MM.1S (cell line): ENCODE results near the gene CAPN9.

Experiments used
- DNase-seq: peaks from one replicate; pipeline ENCODE4 v3.0.0-alpha.2; 2015
- H2AFZ ChIP-seq: fragments of 300-600 bp; sonication (generic); 2 replicates; pipeline ENCODE4 v1.6.0; 2016; ENCODE audit warnings: antibody characterized with exemption, low read length
- H3F3A ChIP-seq: fragments of 300-600 bp; sonication (generic); 2 replicates; pipeline ENCODE4 v1.6.1; 2016; ENCODE audit warnings: mild to moderate bottlenecking, antibody characterized with exemption, low read length, moderate library complexity, mixed read lengths; ENCODE audit not compliant: insufficient read depth
- H3K27ac ChIP-seq: fragments of 300-600 bp; sonication (generic); 2 replicates; pipeline ENCODE4 v1.5.1; 2016; ENCODE audit warnings: mild to moderate bottlenecking, low read length
- H3K27me3 ChIP-seq: fragments of 300-600 bp; sonication (generic); replicated peaks from 2 replicates; pipeline ENCODE4 v1.6.0; 2016; ENCODE audit warnings: low read length; ENCODE audit not compliant: insufficient read depth
- H3K36me3 ChIP-seq: fragments of 300-600 bp; sonication (generic); replicated peaks from 2 replicates; pipeline ENCODE4 v1.6.1; 2016; ENCODE audit warnings: mild to moderate bottlenecking, low read length, mixed read lengths; ENCODE audit not compliant: insufficient read depth
- H3K4me1 ChIP-seq: fragments of 300-600 bp; sonication (generic); 2 replicates; pipeline ENCODE4 v1.6.1; 2016; ENCODE audit warnings: low read length, mixed read lengths
- H3K4me2 ChIP-seq: fragments of 300-600 bp; sonication (generic); 2 replicates; pipeline ENCODE4 v1.6.0; 2016; ENCODE audit warnings: low read depth, low read length
- H3K4me3 ChIP-seq: fragments of 300-600 bp; sonication (generic); 2 replicates; pipeline ENCODE4 v1.5.1; 2016; ENCODE audit warnings: low read length, mixed read lengths
- H3K79me2 ChIP-seq: fragments of 300-600 bp; sonication (generic); 2 replicates; pipeline ENCODE4 v1.6.1; 2016; ENCODE audit warnings: mixed run types, low read length, mixed read lengths
- H3K9ac ChIP-seq: fragments of 300-600 bp; sonication (generic); 2 replicates; pipeline ENCODE4 v1.6.1; 2016; ENCODE audit warnings: low read length, mixed read lengths
- H3K9me2 ChIP-seq: fragments of 300-600 bp; sonication (generic); replicated peaks from 2 replicates; pipeline ENCODE4 v1.6.1; 2016; ENCODE audit warnings: mild to moderate bottlenecking, low read length, mixed read lengths; ENCODE audit not compliant: insufficient read depth
- H3K9me3 ChIP-seq: fragments of 300-600 bp; sonication (generic); replicated peaks from 2 replicates; pipeline ENCODE4 v1.6.1; 2016; ENCODE audit warnings: mild to moderate bottlenecking, low read length, mixed read lengths; ENCODE audit not compliant: insufficient read depth
- H4K20me1 ChIP-seq: fragments of 300-600 bp; sonication (generic); 2 replicates; pipeline ENCODE4 v1.6.1; 2016; ENCODE audit warnings: mild to moderate bottlenecking, low read length, moderate library complexity, mixed read lengths; ENCODE audit not compliant: insufficient read depth
- EZH2 ChIP-seq: fragments of 300-600 bp; sonication (generic); optimal IDR thresholded peaks from 2 replicates; pipeline ENCODE3; 2017; ENCODE audit warnings: low read depth, mild to moderate bottlenecking, antibody characterized with exemption, low read length, mixed read lengths
- EZH2phosphoT487 ChIP-seq: fragments of 300-600 bp; sonication (generic); IDR thresholded peaks from 2 replicates; pipeline ENCODE4 v1.6.1; 2018; ENCODE audit warnings: antibody characterized with exemption, low read length
- TF ChIP-seq, protein P1 (sequence below): fragments of 300-600 bp; sonication (generic); IDR thresholded peaks from 2 replicates; pipeline ENCODE4 v1.5.1; 2016; ENCODE audit warnings: antibody characterized with exemption, low read length, mixed read lengths

Gene CAPN9

DNA sequence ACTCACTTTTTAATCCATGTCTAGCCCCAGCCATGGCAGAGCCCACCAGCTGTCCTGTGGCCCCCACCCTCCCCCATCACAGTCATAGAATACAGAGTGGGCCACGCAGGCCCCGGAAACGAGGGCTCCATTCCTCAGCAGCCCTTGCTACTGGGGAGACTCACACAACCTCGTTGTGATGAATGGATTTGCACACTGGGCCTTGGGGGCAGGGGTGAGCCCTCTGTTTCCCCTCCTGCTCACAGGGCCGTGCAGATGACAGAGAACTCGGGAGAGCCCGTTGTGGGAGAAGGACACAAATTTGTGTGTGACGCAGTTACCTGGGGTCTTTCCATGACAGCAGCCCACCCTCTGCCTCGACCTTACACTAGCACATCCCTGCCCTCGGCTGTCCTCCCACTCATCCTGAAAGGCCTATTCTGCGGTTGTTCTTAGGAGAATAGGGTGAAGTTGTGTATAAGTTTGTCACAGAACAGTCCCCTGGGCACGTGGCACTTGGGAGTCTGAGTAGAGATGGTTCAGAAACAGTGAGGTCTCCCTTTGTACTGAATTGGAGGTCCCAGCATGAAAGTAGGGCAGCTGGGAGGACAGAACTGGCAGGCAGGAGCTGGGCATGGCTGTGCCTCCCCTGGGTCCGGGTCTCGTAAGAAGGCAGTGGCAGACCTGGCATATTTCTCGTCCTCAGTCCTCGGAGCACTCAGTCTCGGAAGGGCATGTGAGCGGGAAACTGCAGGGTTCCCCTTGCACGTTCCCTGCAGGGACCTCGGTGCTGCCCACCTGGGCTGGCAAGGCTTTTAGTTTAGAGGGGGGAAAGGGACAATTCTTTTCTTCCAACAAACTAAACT lies 40.1 kb upstream of the CAPN9 start:
- DNase-seq = no peak
- Histone ChIP-seq H3K4me2 (no peak overlapping the region), H4K20me1 (no peaks in the 10 kb centered on the region)

DNA sequence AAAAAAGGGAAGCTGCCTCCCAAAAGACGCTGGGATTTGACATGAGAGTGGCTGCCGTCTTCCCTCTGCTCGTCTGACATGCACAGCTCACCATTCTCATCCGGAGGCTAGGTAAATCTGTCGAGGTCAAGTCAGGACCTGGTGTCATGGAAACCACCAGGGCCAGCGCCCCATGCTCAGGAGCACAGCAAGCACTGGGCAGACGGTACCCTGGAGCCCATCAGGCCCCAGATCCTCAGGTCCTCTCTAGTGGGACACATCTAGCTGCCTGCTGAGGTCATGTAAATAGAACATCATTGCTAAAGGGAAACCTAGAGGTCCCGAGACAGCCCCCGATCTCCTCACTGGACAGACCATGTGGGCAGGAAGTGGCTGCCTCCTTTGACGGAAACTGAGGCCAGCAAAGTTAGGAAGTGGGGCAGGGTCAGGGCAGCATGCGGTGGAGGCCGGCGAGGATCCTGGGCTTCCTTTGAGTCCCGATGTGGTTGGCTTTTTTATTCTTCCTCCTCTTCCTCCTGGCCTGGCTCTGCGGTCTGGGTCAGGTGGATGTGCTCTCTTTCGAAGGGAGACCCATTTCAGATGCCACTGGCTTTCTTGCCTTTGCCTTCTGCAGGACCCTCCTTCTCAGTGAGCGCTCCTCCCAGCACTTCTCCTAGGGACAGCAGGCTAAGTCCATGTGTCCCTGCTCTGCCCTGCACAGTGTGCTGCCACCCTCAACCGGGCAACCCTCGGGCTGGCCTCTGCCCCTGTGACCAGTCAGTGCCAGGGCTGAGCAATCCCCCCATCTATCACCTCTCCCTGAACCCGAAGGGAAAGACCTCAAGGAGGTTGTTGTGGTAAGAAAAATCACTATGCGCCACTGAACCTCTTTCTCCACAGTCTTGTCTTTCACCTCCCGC lies 39.2 kb upstream of the CAPN9 start:
- TF ChIP-seq EZH2phosphoT487 (no peak), EZH2 (no peak)
- TF ChIP-seq, protein P1, sequence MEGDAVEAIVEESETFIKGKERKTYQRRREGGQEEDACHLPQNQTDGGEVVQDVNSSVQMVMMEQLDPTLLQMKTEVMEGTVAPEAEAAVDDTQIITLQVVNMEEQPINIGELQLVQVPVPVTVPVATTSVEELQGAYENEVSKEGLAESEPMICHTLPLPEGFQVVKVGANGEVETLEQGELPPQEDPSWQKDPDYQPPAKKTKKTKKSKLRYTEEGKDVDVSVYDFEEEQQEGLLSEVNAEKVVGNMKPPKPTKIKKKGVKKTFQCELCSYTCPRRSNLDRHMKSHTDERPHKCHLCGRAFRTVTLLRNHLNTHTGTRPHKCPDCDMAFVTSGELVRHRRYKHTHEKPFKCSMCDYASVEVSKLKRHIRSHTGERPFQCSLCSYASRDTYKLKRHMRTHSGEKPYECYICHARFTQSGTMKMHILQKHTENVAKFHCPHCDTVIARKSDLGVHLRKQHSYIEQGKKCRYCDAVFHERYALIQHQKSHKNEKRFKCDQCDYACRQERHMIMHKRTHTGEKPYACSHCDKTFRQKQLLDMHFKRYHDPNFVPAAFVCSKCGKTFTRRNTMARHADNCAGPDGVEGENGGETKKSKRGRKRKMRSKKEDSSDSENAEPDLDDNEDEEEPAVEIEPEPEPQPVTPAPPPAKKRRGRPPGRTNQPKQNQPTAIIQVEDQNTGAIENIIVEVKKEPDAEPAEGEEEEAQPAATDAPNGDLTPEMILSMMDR = no peak
- no peaks in the 10 kb centered on the region for H3K4me1 ChIP-seq
- H3K79me2 ChIP-seq = no peaks in the 10 kb centered on the region
- H3K9me2 ChIP-seq = no peaks in the 10 kb centered on the region
- H3K27ac ChIP-seq = no peak overlapping the region
- H3K27me3 ChIP-seq = no peaks in the 10 kb centered on the region
- H3K9ac ChIP-seq = no peak overlapping the region
- no peak overlapping the region for H2AFZ ChIP-seq
- H3K36me3 ChIP-seq = no peaks in the 10 kb centered on the region
- H3K9me3 ChIP-seq = no peaks in the 10 kb centered on the region
- H3K4me3 ChIP-seq = no peak overlapping the region
- DNase-seq = no peak
- no peaks in the 10 kb centered on the region for H3F3A ChIP-seq
- H4K20me1 ChIP-seq = no peaks in the 10 kb centered on the region
- no peak overlapping the region for H3K4me2 ChIP-seq

More for the DNA sequence above, 40.1 kb upstream of the CAPN9 start:
- Histone ChIP-seq H3K9me3 (no peaks in the 10 kb centered on the region), H3F3A (no peaks in the 10 kb centered on the region), H3K27ac (no peak overlapping the region), H3K79me2 (no peaks in the 10 kb centered on the region), H3K4me3 (no peak overlapping the region), H3K36me3 (no peaks in the 10 kb centered on the region), H3K4me1 (no peaks in the 10 kb centered on the region), H2AFZ (no peak overlapping the region), H3K9me2 (no peaks in the 10 kb centered on the region), H3K9ac (no peak overlapping the region), H3K27me3 (no peaks in the 10 kb centered on the region)
- TF ChIP-seq, protein P1 = no peak
- TF ChIP-seq EZH2 = no peak
- no peak for TF ChIP-seq EZH2phosphoT487

DNA sequence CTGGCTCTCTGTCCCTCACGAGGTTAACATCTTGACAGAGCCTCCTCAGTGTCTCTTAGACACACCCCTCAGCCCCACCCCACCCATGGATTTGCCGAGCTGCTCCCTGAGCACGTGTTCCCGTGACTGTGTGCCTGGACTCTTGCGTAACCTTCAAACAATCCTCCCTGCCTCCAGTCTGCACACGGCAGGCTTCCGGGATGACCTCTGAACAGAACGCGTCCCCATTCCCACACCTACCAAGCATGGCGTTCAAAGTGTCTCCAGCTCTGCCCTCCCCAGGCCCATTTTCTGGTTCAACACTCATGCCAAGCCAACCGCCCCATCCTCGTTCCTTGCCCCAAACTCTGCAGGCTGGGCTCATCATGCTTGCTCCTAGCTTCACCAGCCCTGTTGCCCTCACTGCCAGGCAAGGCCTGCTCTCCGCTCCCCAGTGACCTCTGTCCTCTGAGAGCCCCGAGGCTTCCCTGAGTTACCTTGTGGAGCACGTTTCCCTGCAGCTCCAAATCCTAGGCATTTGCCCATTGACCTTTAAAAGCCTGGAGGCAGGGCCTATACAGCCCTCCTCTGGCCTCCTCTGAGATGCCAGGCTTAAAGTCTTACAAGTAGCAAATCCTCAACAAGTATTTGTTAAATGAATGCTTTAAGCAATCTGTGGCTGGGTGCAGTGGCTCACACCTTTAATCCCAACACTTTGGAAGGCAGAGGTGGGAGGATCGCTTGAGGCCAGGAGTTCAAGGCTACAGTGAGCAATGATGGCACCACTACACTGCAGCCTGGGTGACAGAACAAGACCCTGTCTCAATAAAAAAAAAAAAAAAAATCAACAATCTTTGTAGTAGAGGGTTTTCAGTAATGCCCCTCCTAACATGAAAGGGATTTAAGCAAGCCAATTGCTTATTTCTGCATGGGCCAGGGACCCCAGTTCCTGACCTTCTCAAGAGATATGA lies 38.3 kb upstream of the CAPN9 start:
- no peak overlapping the region for H3K4me3 ChIP-seq
- TF ChIP-seq, protein P1 = no peak
- TF ChIP-seq EZH2 (no peak), EZH2phosphoT487 (no peak)
- no peaks in the 10 kb centered on the region for H3K27me3 ChIP-seq

More for the DNA sequence above, 38.3 kb upstream of the CAPN9 start:
- Histone ChIP-seq H4K20me1 (no peaks in the 10 kb centered on the region), H3K27ac (no peak overlapping the region), H3K9ac (no peak overlapping the region), H3F3A (no peaks in the 10 kb centered on the region), H3K36me3 (no peaks in the 10 kb centered on the region), H3K79me2 (no peaks in the 10 kb centered on the region), H2AFZ (no peak overlapping the region), H3K4me1 (no peaks in the 10 kb centered on the region), H3K4me2 (no peak overlapping the region), H3K9me3 (no peaks in the 10 kb centered on the region), H3K9me2 (no peaks in the 10 kb centered on the region)
- DNase-seq = no peak
